Measurements from ENCODE around the gene NEU2. TPM values are rescaled to one million over a fixed set of nuclear protein-coding genes. Genes with fewer than 3 reads are reported as not detected.

The NEU2 gene
- total and polyA plus RNA-seq, 2 of the 13 experiments (the other 11 are each of a cell fraction or from before 2014, with no cell fraction given) = not detected

GRCh38 chr2:233063976-233064411, 31.5 kb downstream of the NEU2 start (continued):
- TF ChIP-seq, protein P1, sequence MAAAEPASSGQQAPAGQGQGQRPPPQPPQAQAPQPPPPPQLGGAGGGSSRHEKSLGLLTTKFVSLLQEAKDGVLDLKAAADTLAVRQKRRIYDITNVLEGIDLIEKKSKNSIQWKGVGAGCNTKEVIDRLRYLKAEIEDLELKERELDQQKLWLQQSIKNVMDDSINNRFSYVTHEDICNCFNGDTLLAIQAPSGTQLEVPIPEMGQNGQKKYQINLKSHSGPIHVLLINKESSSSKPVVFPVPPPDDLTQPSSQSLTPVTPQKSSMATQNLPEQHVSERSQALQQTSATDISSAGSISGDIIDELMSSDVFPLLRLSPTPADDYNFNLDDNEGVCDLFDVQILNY (CRISPR knock-in tag; conservative IDR thresholded peaks at IDR 0.05) = no peak
- TF ChIP-seq MAZ (IDR thresholded peaks at IDR 0.05; ENCODE audit: borderline replicate concordance, low read depth, low read length) (no peak), MAZ (CRISPR knock-in tag; IDR thresholded peaks at IDR 0.05; ENCODE audit: low read depth) (peak; percentile 1; the same call in 1 of the 2 replicates), KMT2A (CRISPR knock-in tag; IDR thresholded peaks at IDR 0.05) (no peak), ZNF710 (CRISPR knock-in tag; IDR thresholded peaks at IDR 0.05; ENCODE audit: borderline replicate concordance) (no peak), TGIF2 (CRISPR knock-in tag; IDR thresholded peaks at IDR 0.05) (peak; percentile 73; the same call in 1 of the 2 replicates), GZF1 (CRISPR knock-in tag; IDR thresholded peaks at IDR 0.05) (no peak), CENPBD1 (CRISPR knock-in tag; IDR thresholded peaks at IDR 0.05; ENCODE audit: borderline replicate concordance, low read depth) (no peak), KAT2B (IDR thresholded peaks at IDR 0.05; ENCODE audit: borderline replicate concordance, low read depth, low read length) (no peak), ZNF20 (CRISPR knock-in tag; IDR thresholded peaks at IDR 0.05) (no peak), HMG20B (CRISPR knock-in tag; conservative IDR thresholded peaks at IDR 0.05) (no peak), ZUFSP (CRISPR knock-in tag; IDR thresholded peaks at IDR 0.05; ENCODE audit: borderline replicate concordance) (no peak), ZNF431 (CRISPR knock-in tag; IDR thresholded peaks at IDR 0.05; ENCODE audit: borderline replicate concordance, low read depth) (no peak), ZNF337 (CRISPR knock-in tag; IDR thresholded peaks at IDR 0.05; ENCODE audit: borderline replicate concordance, low read depth) (peak; percentile 2; the same call in 1 of the 2 replicates), PRDM15 (CRISPR knock-in tag; IDR thresholded peaks at IDR 0.05) (no peak)
- TF ChIP-seq, protein P2, sequence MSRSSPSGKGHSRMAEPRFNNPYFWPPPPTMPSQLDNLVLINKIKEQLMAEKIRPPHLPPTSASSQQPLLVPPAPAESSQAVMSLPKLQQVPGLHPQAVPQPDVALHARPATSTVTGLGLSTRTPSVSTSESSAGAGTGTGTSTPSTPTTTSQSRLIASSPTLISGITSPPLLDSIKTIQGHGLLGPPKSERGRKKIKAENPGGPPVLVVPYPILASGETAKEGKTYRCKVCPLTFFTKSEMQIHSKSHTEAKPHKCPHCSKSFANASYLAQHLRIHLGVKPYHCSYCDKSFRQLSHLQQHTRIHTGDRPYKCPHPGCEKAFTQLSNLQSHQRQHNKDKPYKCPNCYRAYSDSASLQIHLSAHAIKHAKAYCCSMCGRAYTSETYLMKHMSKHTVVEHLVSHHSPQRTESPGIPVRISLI (CRISPR knock-in tag; IDR thresholded peaks at IDR 0.05; ENCODE audit: borderline replicate concordance) = no peak

Data from HepG2 (cell line).